Suprapubic skin (tissue), 4 donors: ENCODE data around the gene ACHE. TPM values are rescaled to one million over a fixed set of nuclear protein-coding genes. Genes with fewer than 3 reads are reported as not detected.

Experiments used
- DNase-seq, 2 donors: peaks; one replicate each; pipeline ENCODE4 v3.0.0-alpha.2; 2019; ENCODE audit warnings: low spot score in 2 of 2
- H3K27ac ChIP-seq: fragments of 200-600 bp; sonication (generic); one replicate; pipeline ENCODE4 v1.5.1; 2019
- H3K27me3 ChIP-seq: fragments of 200-600 bp; sonication (generic); one replicate; pipeline ENCODE4 v1.5.1; 2019
- H3K36me3 ChIP-seq: fragments of 200-600 bp; sonication (generic); one replicate; pipeline ENCODE4 v1.5.1; 2019
- H3K4me1 ChIP-seq: fragments of 200-600 bp; sonication (generic); one replicate; pipeline ENCODE4 v1.5.1; 2019
- H3K4me3 ChIP-seq: fragments of 200-600 bp; sonication (generic); one replicate; pipeline ENCODE4 v1.5.1; 2019; ENCODE audit warnings: mild to moderate bottlenecking
- H3K9me3 ChIP-seq: fragments of 200-600 bp; sonication (generic); one replicate; pipeline ENCODE4 v1.5.1; 2019
- CTCF ChIP-seq, 2 donors: fragments of 200-600 bp in 1 of 2; fragments of 450-650 bp in 1 of 2; sonication (generic) in 1 of 2; IDR thresholded peaks; one replicate each; pipeline ENCODE4 v1.5.1; 2016 to 2019; ENCODE audit warnings: antibody characterized with exemption in 2 of 2, mild to moderate bottlenecking in 1 of 2, moderate library complexity in 1 of 2
- EP300 ChIP-seq: sonication (generic); formaldehyde crosslinking; IDR thresholded peaks from one replicate; pipeline ENCODE4 v1.6.1; 2017; ENCODE audit warnings: antibody characterized with exemption
- POLR2A ChIP-seq, 2 donors: fragments of 450-650 bp; IDR thresholded peaks; one replicate each; pipeline ENCODE4 v1.6.1; 2017; ENCODE audit warnings: antibody characterized with exemption in 2 of 2, mild to moderate bottlenecking in 2 of 2, moderate library complexity in 2 of 2
- POLR2AphosphoS5 ChIP-seq, 3 donors: sonication (generic); formaldehyde crosslinking; IDR thresholded peaks; one replicate each; pipeline ENCODE4 v1.6.1; 2017; ENCODE audit warnings: antibody characterized with exemption in 3 of 3
- WGBS: methylation state at CpG from one replicate; pipeline ENCODE4 v1.1.5; 2018; 5-methylcytosine and 5-hydroxymethylcytosine counted together
- total RNA-seq, 4 donors: library from RNA; depleted of rRNA; stranded (reverse); fragments of >200 nt; gene quantifications; one replicate each; pipeline ENCODE4 v1.1.0, GENCODE V29; 2016

Gene ACHE
- total RNA-seq, 4 donors from 2014 or later: 0.30 to 2.5 (median 0.81) TPM; not detected in 1

DNA sequence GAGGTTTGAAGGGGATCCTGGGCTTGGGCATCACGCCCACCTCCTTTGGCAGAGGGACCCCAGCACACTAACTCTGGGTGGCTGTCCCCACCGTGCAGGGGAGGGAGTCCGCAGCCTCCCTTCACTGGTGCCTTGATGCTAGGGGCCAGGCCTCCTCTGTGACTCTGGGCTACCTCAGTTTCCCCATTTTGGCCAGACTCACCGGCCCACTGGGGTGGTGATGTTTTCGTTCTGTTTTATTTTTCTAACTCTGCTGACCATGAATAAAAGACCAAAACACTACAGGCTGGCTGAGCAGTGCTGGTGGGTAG is 29.0 kb downstream of the ACHE start:
- TF ChIP-seq POLR2AphosphoS5 (IDR thresholded peaks at IDR 0.05): no peak
- TF ChIP-seq EP300: no peak
- H3K27ac ChIP-seq: peak overlapping the region; percentile 98
- no peaks in the 10 kb centered on the region for H3K9me3 ChIP-seq
- H3K4me3 ChIP-seq: peak overlapping the region; percentile 94
- H3K36me3 ChIP-seq: peaks cover 28% of the 10 kb centered on the region
- WGBS: 17% methylated on average over 3 of the region's 5 CpGs
- no peak for DNase-seq
- H3K4me1 ChIP-seq: peaks cover 40% of the 10 kb centered on the region
- H3K27me3 ChIP-seq: no peaks in the 10 kb centered on the region

DNA sequence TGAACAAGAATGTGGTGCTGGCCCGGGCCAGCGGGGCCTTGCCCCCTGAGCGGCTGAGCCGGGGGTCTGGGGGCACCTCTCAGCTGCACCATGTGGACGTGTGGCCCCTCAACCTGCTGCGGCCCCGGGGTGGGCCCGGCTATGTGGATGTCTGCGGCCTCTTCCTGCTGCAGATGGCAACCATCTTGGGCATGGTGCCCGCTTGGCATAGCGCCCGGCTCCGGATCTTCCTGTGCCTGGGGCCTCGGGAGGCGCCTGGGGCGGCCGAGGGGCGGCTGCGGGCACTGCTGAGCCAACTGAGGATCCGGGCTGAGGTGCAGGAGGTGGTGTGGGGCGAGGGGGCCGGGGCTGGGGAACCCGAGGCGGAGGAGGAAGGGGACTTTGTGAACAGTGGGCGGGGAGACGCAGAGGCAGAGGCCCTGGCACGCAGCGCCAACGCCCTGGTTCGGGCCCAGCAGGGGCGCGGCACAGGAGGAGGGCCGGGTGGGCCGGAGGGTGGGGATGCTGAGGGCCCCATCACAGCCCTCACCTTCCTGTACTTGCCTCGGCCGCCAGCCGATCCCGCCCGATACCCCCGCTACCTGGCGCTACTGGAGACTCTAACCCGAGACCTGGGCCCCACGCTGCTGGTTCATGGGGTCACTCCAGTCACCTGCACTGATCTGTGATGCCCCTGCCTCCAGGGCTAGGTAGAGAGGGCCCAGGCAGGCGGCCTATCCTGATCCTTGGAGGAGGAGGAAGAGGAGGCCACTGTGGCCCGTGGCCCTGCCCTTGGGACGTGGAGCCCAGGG is 29.6 kb downstream of the ACHE start:
- TF ChIP-seq POLR2A (IDR thresholded peaks at IDR 0.05): no peak
- TF ChIP-seq POLR2AphosphoS5 (IDR thresholded peaks at IDR 0.05): no peak
- no peak for TF ChIP-seq CTCF (IDR thresholded peaks at IDR 0.05)
- no peak for TF ChIP-seq EP300
- Histone ChIP-seq H3K27me3 (no peaks in the 10 kb centered on the region), H3K9me3 (no peaks in the 10 kb centered on the region), H3K27ac (peak overlapping the region; percentile 98), H3K4me1 (peaks cover 40% of the 10 kb centered on the region), H3K4me3 (peak overlapping the region; percentile 94), H3K36me3 (peaks cover 28% of the 10 kb centered on the region)
- WGBS: 19% methylated on average over 3 of the region's 46 CpGs
- peak; percentile 91 to 92 for DNase-seq

DNA sequence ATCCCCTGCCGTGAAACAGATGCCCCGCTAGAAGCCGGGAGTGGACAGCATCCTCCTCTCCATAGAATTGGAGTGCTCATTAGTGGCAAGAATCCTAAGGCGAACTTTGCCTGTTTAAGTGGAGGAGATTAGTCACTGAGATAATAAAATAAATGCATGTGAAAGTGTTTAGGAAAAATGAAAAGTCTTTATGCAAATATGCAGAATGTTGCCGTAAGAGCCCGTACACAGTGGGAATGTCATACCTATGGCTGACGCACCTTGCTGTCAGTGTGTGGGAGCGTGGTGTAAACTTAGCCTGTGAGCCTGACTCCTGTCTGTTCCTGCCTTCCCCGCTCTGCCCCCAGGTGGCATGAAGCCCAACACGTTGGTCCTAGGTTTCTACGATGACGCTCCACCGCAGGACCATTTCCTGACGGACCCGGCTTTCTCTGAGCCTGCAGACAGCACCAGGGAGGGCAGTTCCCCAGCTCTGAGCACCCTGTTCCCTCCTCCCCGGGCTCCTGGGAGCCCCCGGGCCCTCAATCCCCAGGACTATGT is 30.2 kb downstream of the ACHE start:
- Histone ChIP-seq H3K4me3 (peak overlapping the region; percentile 94), H3K36me3 (peaks cover 30% of the 10 kb centered on the region), H3K9me3 (no peaks in the 10 kb centered on the region), H3K27me3 (no peaks in the 10 kb centered on the region), H3K27ac (peak overlapping the region; percentile 98), H3K4me1 (peaks cover 40% of the 10 kb centered on the region)
- TF ChIP-seq POLR2AphosphoS5 (IDR thresholded peaks at IDR 0.05): no peak
- TF ChIP-seq CTCF (IDR thresholded peaks at IDR 0.05): no peak
- no peak for TF ChIP-seq EP300
- no peak for TF ChIP-seq POLR2A (IDR thresholded peaks at IDR 0.05)
- 36% methylated on average over 17 of the region's 17 CpGs for WGBS
- DNase-seq: no peak

DNA sequence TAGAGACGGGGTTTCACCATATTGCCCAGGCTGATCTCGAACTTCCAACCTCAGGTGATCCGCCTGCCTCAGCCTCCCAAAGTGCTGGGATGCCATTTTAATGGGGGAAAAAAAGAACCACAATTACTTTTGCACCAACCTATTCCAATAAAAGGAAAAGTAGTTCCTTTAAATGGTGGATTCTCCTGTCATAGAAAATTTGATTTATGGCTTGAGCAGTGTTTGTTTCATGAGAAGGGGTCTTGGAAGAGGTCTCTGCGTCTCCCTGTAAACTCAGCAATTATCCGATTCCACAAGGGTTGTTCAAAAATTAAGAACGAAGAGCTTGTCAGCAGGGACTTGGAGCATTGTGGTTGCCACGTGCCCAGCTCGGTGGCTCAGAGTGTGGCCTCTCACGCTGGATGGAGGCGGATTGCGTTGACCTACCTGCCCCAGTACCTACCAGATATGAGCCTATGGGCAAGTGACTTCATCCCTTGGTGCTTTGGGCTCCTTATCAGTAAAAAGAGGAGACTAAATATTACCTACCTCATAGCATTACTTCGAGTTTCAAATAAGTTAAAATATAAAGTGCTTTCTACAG is 31.3 kb downstream of the ACHE start:
- no peaks in the 10 kb centered on the region for H3K9me3 ChIP-seq
- WGBS: 92% methylated on average over 10 of the region's 12 CpGs
- peaks cover 40% of the 10 kb centered on the region for H3K4me1 ChIP-seq
- TF ChIP-seq EP300 (no peak), POLR2A (IDR thresholded peaks at IDR 0.05) (no peak), POLR2AphosphoS5 (IDR thresholded peaks at IDR 0.05) (no peak), CTCF (IDR thresholded peaks at IDR 0.05) (no peak)
- H3K4me3 ChIP-seq: no peak overlapping the region
- no peak overlapping the region for H3K27ac ChIP-seq
- no peak for DNase-seq
- H3K27me3 ChIP-seq: no peaks in the 10 kb centered on the region
- peaks cover 34% of the 10 kb centered on the region for H3K36me3 ChIP-seq

- no peaks in the 10 kb centered on the region for H3K27me3 ChIP-seq
- no peak overlapping the region for H3K27ac ChIP-seq
- H3K4me3 ChIP-seq: no peak overlapping the region
- WGBS: 84% methylated on average over 10 of the region's 10 CpGs
- TF ChIP-seq EP300 (no peak), CTCF (IDR thresholded peaks at IDR 0.05) (no peak), POLR2A (IDR thresholded peaks at IDR 0.05) (no peak), POLR2AphosphoS5 (IDR thresholded peaks at IDR 0.05) (no peak)
- no peak for DNase-seq
- H3K9me3 ChIP-seq: no peaks in the 10 kb centered on the region
- peaks cover 36% of the 10 kb centered on the region for H3K36me3 ChIP-seq
- H3K4me1 ChIP-seq: peaks cover 31% of the 10 kb centered on the region
Measured at GRCh38 chr7:100863406-100863950, 32.2 kb downstream of the ACHE start.
